NCI-H2107 treated with DMSO at 0.1 percent for 48 hours (cell line): ENCODE data around the gene THRAP3.
A peak's percentile ranks its signal among the peaks of the same experiment; 100 is the strongest.
"Not testable (repeated sequence)": the region's sequence is repeated elsewhere in the genome, so short reads cannot be mapped to it uniquely, and the experiment has no call there.

Experiments
- DNase-seq: peaks from one replicate; lab custom pipeline; 2025; ENCODE audit not compliant: unreplicated experiment; lab: John Stamatoyannopoulos, UW

Gene THRAP3

DNA sequence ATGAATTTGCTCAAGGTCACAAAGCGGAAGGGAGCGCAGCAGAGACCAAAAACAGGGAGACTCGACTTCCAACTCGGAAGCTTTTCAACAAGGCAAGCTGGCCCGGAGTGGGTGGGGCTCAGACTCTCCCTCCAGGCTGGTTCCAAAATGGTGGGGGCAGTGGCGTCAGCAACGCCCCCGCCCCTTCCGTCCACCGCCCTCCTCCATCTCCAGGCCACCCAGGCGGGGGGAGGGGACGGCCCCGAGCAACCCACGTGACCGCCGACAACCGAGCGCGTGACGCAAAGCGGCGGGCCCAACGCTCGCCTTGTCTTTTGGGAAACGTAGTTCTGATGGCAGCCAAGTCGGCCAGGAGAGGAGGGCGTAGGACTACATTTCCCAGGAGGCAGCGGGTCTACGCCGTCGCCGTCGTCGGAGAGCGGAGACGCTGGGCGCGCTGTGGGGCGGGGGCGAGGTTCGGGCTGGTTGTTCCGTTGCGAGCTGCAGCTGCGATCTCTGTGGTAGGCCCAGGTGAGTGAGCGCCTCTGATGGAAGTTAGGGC, at the start of gene THRAP3:
THRAP3 (plus strand) TSS at position 448 of the 541 bp plus-strand sequence. CDS start 58,121 bp downstream, outside the sequence.
- peak; percentile 98 for DNase-seq

- DNase-seq = peak; percentile 82
Observed at GRCh38 chr1:36174713-36175112, 49.5 kb upstream of the THRAP3 start.

- peak; percentile 81 for DNase-seq
Observed at GRCh38 chr1:36175137-36176095, 48.8 kb upstream of the THRAP3 start.

GRCh38 chr1:36176106-36176949, 47.9 kb upstream of the THRAP3 start:
- DNase-seq = no peak

GRCh38 chr1:36177589-36178431, 46.4 kb upstream of the THRAP3 start:
- no peak for DNase-seq

GRCh38 chr1:36178471-36179219, 45.6 kb upstream of the THRAP3 start:
- no peak for DNase-seq

DNA sequence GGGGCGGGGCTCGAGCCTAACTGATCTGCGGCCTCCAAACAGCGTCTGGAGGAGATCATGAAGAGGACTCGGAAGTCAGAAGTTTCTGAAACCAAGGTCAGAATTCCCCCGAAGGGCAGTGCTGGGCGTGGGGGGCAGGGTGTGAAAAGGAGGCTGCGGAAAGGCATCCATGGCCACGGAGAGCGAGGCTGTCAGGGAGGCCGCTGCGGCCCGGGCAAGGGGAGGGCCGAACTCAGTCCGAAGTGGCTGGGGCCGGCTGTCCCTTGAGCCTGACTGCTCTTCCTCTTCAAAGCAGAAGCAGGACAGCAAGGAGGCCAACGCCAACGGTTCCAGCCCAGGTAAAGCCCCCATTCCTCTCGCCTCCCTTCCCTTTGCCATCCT, 45.0 kb upstream of the THRAP3 start:
- no peak for DNase-seq

- peak; percentile 72 for DNase-seq
Observed at GRCh38 chr1:36182734-36183133, 41.5 kb upstream of the THRAP3 start.

DNA sequence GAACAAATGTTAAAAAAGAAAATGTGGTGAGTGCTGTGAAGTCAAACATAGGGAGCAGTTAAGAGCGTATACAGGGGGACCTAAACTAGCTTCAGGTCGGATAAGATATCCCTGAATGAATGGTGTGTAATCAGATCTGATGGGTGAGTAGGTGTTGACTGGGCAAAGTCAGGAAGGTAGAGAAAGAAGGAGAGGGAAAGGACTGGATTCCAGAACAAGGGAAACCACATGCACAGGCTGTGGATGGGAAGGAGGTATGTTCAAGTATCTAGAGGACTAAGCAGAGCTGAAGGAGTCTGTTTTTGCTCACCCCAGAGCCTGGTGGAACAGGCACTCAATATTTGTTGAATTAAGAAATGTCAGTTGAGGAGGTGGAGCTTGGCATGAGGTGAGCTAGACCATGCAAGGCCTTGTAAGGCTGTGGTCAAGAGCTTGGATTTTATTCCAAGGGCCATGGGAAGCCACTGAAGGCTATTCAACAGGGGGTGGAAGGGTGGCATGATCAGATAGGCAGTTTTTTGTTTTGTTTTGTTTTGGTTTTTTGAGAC, 40.9 kb upstream of the THRAP3 start:
- peak; percentile 72 for DNase-seq

- DNase-seq = peak; percentile 71
Observed at GRCh38 chr1:36187800-36188593, 36.2 kb upstream of the THRAP3 start.

GRCh38 chr1:36196805-36197204, 27.4 kb upstream of the THRAP3 start:
- DNase-seq = not testable (repeated sequence)

- no peak for DNase-seq
Observed at GRCh38 chr1:36198641-36199040, 25.6 kb upstream of the THRAP3 start.

DNA sequence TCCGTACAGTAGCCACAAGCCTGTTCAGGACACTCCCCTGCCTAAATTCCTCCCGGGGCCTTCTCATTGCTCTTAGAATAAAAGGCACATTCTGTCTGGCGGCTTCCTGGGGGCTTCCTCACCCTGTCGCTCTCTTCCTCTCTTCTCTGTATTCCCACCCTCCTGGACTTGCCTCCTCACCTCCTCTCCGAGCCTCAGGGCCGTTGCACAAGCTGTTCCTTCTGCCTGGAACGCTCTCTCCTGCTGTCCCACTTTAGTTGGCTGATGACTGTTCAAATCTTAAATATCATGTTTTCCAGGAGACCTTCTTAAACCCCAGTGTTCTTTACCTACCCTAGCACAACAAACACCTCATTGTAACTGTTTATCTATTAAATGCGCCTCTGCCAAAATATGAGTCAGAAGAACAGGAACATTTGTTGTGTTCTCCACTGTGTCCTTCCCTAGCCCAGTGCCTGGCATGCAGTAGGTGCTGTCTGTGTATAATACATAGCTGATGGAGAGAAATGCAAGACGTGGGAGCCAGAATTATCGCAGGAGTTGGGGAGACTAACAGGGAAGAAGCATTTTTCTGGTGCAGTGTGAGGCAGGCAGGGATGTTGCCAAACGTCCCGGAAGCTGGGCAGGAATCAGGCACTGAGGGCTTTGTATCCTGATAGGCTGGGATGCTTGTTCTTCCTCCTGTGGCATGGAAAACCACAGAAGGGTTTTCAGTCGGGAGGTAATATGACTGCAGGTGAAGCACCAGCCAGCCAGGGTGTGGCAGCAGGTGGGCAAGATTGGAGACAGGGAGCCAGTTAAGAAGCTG, 24.1 kb upstream of the THRAP3 start:
- DNase-seq = peak; percentile 85

- no peak for DNase-seq
Observed at GRCh38 chr1:36203027-36203553, 21.2 kb upstream of the THRAP3 start.

- DNase-seq = no peak
Observed at GRCh38 chr1:36203554-36204346, 20.5 kb upstream of the THRAP3 start.

DNA sequence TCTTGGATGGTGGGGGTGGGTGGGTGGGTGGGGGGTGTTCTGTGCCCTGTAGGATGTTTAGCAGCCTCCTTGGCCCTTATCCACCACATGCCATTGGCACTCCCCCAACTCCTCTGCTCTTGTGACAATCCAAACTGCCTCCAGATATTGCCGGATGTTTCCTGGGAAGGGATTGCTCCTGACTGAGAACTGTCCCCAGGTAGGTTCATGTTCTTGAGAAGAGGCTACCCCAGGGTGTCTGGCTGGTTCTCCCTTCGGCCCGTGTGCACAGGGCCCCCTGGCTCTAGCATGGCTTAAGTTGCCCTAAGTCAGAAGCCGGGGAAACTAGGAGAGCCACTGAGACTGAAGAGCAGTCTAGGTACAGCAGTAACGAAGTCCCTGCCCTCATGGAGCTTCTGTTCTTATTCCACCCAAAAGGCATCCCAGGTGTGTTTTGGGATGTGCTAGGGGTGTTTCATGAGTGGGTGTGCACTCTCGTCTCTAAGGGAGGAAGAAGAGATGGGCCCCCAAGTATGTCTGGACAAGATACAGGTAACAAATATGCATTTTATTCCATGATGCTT, 19.8 kb upstream of the THRAP3 start:
- DNase-seq = no peak
